Activated CD8-positive, alpha-beta memory T cell treated with anti-CD3 and anti-CD28 coated beads for 1 hour (primary cell): ENCODE measurements around the gene TUBAL3.

ENCODE experiments used
- DNase-seq, 2 donors: peaks; one replicate each; pipeline ENCODE4 v3.0.0-alpha.2; 2020; ENCODE audit warnings: low read depth in 1 of 2; ENCODE audit errors: extremely low read depth in 1 of 2

Gene TUBAL3

DNA sequence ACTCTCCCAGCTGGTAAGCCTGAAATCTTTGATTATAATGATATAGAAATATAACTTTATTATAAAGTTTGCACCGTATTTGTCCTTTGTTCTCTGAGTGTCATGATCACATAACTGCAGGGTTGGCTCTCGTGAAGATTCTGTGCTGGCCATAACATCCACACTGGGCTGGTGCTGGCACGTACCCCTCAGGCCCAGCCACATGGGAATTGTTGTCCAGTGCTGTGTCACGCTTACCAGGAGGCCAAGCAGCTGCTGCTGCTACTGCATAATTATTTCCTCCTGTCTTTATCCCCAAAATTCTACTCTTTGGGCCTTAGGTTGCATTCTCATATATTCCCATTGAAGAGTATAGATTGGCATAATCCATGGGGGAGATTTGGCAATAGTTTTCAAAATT is 60.6 kb downstream of the TUBAL3 start:
- no peak for DNase-seq

DNA sequence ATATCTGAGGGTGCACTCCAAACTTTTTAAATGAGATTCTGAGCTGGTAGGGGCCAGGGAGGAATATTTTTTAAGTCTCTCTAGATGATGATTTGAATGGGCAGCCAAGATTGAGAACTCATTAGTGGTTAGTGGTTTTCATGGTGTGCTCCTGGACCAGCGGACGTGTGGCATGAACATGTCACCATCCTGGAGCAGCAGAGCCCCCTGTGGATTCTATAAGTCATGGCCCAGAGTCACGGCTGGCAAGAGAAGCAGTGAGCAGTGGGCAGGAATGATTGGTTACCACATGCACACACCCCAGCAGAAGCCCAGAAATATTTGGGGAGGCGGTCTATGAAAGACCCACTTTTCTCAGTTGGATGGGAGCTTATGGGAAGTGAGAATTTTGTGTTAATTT is 61.1 kb downstream of the TUBAL3 start:
- no peak for DNase-seq
